Right atrium auricular region (tissue), 2 donors: ENCODE results near the gene CDH20. TPM values are rescaled to one million over a fixed set of nuclear protein-coding genes. Genes with fewer than 3 reads are reported as not detected.

ENCODE experiments used
- DNase-seq: peaks from one replicate; pipeline ENCODE4 v3.0.0-alpha.2; 2019; ENCODE audit warnings: low spot score
- H3K27ac ChIP-seq, 2 donors: fragments of 200-600 bp; sonication (generic); 1 replicate in 1 of 2; 2 replicates in 1 of 2; pipeline ENCODE4 v1.5.1; 2016 to 2019
- H3K27me3 ChIP-seq, 2 donors: fragments of 200-600 bp; sonication (generic); one replicate each; pipeline versions ENCODE4 v1.5.1 to v1.6.0; 2017 to 2019
- H3K36me3 ChIP-seq: fragments of 200-600 bp; sonication (generic); one replicate; pipeline ENCODE4 v1.5.1; 2016
- H3K4me1 ChIP-seq, 2 donors: fragments of 200-600 bp; sonication (generic); one replicate each; pipeline versions ENCODE4 v1.5.1 to v1.6.0; 2017 to 2019
- H3K4me3 ChIP-seq, 2 donors: fragments of 200-600 bp; sonication (generic); 1 replicate in 1 of 2; 2 replicates in 1 of 2; pipeline ENCODE4 v1.5.1; 2017 to 2019; ENCODE audit warnings: mild to moderate bottlenecking in 1 of 2, moderate library complexity in 1 of 2
- H3K9me3 ChIP-seq, 2 donors: fragments of 200-600 bp; sonication (generic); one replicate each; pipeline ENCODE4 v1.5.1; 2019
- CTCF ChIP-seq, 2 donors: fragments of 200-600 bp; sonication (generic); IDR thresholded peaks; one replicate each; pipeline ENCODE4 v1.5.1; 2019; ENCODE audit warnings: antibody characterized with exemption in 2 of 2
- total RNA-seq, 2 donors: library from RNA; depleted of rRNA; stranded (reverse); fragments of >200 nt; gene quantifications; one replicate each; pipeline ENCODE4 v1.1.0, GENCODE V29; 2016

CDH20 gene
- total RNA-seq, 2 donors from 2014 or later: 0.41 TPM; not detected in 1

- Histone ChIP-seq H3K36me3 (no peaks in the 10 kb centered on the region), H3K4me1 (no peaks in the 10 kb centered on the region), H3K27ac (no peak overlapping the region), H3K27me3 (no peaks in the 10 kb centered on the region), H3K9me3 (no peaks in the 10 kb centered on the region), H3K4me3 (no peak overlapping the region)
- DNase-seq: no peak
- TF ChIP-seq CTCF (IDR thresholded peaks at IDR 0.05): no peak
Observed at GRCh38 chr18:61556862-61557261, 223.6 kb downstream of the CDH20 start.

GRCh38 chr18:61569176-61569892, 236.1 kb downstream of the CDH20 start:
- Histone ChIP-seq H3K4me3 (no peak overlapping the region), H3K36me3 (no peaks in the 10 kb centered on the region), H3K9me3 (no peaks in the 10 kb centered on the region), H3K27ac (peak overlapping the region; percentile 19 to 78), H3K4me1 (peaks cover 0 to 18% of the 10 kb centered on the region in 2 donors), H3K27me3 (no peaks in the 10 kb centered on the region)
- TF ChIP-seq CTCF (IDR thresholded peaks at IDR 0.05): no peak
- no peak for DNase-seq

GRCh38 chr18:61570070-61570469, 236.8 kb downstream of the CDH20 start:
- Histone ChIP-seq H3K4me3 (no peak overlapping the region), H3K4me1 (peaks cover 0 to 18% of the 10 kb centered on the region in 2 donors), H3K27ac (peak overlapping the region in 1 of 2 donors; percentile 78), H3K27me3 (no peaks in the 10 kb centered on the region), H3K9me3 (no peaks in the 10 kb centered on the region), H3K36me3 (no peaks in the 10 kb centered on the region)
- DNase-seq: no peak
- TF ChIP-seq CTCF (IDR thresholded peaks at IDR 0.05): no peak

- H3K27me3 ChIP-seq: no peaks in the 10 kb centered on the region
- H3K27ac ChIP-seq: no peak overlapping the region
- no peak for DNase-seq
- H3K36me3 ChIP-seq: no peaks in the 10 kb centered on the region
- no peaks in the 10 kb centered on the region for H3K9me3 ChIP-seq
- H3K4me1 ChIP-seq: peaks cover 0 to 18% of the 10 kb centered on the region in 2 donors
- no peak overlapping the region for H3K4me3 ChIP-seq
- no peak for TF ChIP-seq CTCF (IDR thresholded peaks at IDR 0.05)
Observed at GRCh38 chr18:61572084-61572655, 238.9 kb downstream of the CDH20 start.

- no peak for DNase-seq
- H3K27me3 ChIP-seq: no peaks in the 10 kb centered on the region
- H3K9me3 ChIP-seq: no peaks in the 10 kb centered on the region
- TF ChIP-seq CTCF (IDR thresholded peaks at IDR 0.05): no peak
- H3K27ac ChIP-seq: no peak overlapping the region
- H3K4me3 ChIP-seq: no peak overlapping the region
- H3K36me3 ChIP-seq: no peaks in the 10 kb centered on the region
- H3K4me1 ChIP-seq: peaks cover 0 to 18% of the 10 kb centered on the region in 2 donors
Observed at GRCh38 chr18:61572871-61573270, 239.6 kb downstream of the CDH20 start.
